Karpas-422 (cell line): ENCODE results near the gene RPUSD2. TPM values are rescaled to one million over a fixed set of nuclear protein-coding genes. Genes with fewer than 3 reads are reported as not detected.

ENCODE experiments used
- DNase-seq: peaks from one replicate; pipeline ENCODE4 v3.0.0-alpha.2; 2015
- H2AFZ ChIP-seq: fragments of 200-600 bp; sonication (generic); 2 replicates; pipeline ENCODE4 v1.6.1; 2014; ENCODE audit warnings: antibody characterized with exemption, low read length, mixed read lengths
- H3K27ac ChIP-seq: fragments of 200-600 bp; sonication (generic); 2 replicates; pipeline ENCODE4 v1.5.1; 2014; ENCODE audit warnings: mild to moderate bottlenecking, low read length, moderate library complexity
- H3K27me3 ChIP-seq: fragments of 200-600 bp; sonication (generic); 2 replicates; pipeline ENCODE4 v1.6.1; 2014; ENCODE audit warnings: low read length, mixed read lengths
- H3K36me3 ChIP-seq: fragments of 200-600 bp; sonication (generic); 2 replicates; pipeline ENCODE4 v1.6.1; 2014; ENCODE audit warnings: low read length, mixed read lengths; ENCODE audit not compliant: insufficient read depth
- H3K4me1 ChIP-seq: fragments of 200-600 bp; sonication (generic); 2 replicates; pipeline ENCODE4 v1.6.1; 2014; ENCODE audit warnings: mild to moderate bottlenecking, low read length, mixed read lengths
- H3K4me2 ChIP-seq: fragments of 200-600 bp; sonication (generic); 2 replicates; pipeline ENCODE4 v1.6.1; 2014; ENCODE audit warnings: low read length, low read depth, mild to moderate bottlenecking; ENCODE audit not compliant: poor library complexity, severe bottlenecking
- H3K4me3 ChIP-seq: fragments of 200-600 bp; sonication (generic); 2 replicates; pipeline ENCODE4 v1.5.1; 2014; ENCODE audit warnings: mild to moderate bottlenecking, antibody characterized with exemption, low read length, mixed read lengths
- H3K79me2 ChIP-seq: fragments of 200-600 bp; sonication (generic); 2 replicates; pipeline ENCODE4 v1.6.1; 2014; ENCODE audit warnings: mild to moderate bottlenecking, low read length, mixed read lengths
- H3K9ac ChIP-seq: fragments of 200-600 bp; sonication (generic); 2 replicates; pipeline ENCODE4 v1.6.0; 2014; ENCODE audit warnings: low read length
- H3K9me2 ChIP-seq: fragments of 200-600 bp; sonication (generic), shearing (Covaris generic); replicated peaks from 2 replicates; pipeline ENCODE4 v1.6.0; 2014; ENCODE audit warnings: mild to moderate bottlenecking, low read length, moderate library complexity; ENCODE audit not compliant: insufficient read depth
- H3K9me3 ChIP-seq: fragments of 300-700, 200-600 bp; sonication (generic); 2 replicates; pipeline ENCODE4 v1.6.1; 2014; ENCODE audit warnings: low read length, mixed read lengths
- H4K20me1 ChIP-seq: fragments of 200-600 bp; sonication (generic); 2 replicates; pipeline ENCODE4 v1.6.1; 2014; ENCODE audit warnings: mild to moderate bottlenecking, antibody characterized with exemption, low read length, low read depth; ENCODE audit not compliant: insufficient read depth
- total RNA-seq: library from RNA; depleted of rRNA; stranded (reverse); fragments of >200 nt; shearing (Covaris generic); gene quantifications from 2 replicates; pipeline ENCODE4 v1.2.3, GENCODE V29; 2014; ENCODE audit warnings: low replicate concordance; rRNA removed

Gene RPUSD2, protein sequence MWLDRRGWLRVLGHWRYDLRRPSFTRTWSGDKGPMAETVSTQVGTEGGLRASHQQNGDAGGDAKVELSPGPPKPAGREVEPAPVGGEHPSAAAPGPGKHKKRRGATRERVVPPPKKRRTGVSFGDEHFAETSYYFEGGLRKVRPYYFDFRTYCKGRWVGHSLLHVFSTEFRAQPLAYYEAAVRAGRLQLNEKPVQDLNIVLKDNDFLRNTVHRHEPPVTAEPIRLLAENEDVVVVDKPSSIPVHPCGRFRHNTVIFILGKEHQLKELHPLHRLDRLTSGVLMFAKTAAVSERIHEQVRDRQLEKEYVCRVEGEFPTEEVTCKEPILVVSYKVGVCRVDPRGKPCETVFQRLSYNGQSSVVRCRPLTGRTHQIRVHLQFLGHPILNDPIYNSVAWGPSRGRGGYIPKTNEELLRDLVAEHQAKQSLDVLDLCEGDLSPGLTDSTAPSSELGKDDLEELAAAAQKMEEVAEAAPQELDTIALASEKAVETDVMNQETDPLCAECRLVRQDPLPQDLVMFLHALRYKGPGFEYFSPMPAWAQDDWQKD
- 13.6 and 33.0 TPM in 2 replicates for total RNA-seq

DNA sequence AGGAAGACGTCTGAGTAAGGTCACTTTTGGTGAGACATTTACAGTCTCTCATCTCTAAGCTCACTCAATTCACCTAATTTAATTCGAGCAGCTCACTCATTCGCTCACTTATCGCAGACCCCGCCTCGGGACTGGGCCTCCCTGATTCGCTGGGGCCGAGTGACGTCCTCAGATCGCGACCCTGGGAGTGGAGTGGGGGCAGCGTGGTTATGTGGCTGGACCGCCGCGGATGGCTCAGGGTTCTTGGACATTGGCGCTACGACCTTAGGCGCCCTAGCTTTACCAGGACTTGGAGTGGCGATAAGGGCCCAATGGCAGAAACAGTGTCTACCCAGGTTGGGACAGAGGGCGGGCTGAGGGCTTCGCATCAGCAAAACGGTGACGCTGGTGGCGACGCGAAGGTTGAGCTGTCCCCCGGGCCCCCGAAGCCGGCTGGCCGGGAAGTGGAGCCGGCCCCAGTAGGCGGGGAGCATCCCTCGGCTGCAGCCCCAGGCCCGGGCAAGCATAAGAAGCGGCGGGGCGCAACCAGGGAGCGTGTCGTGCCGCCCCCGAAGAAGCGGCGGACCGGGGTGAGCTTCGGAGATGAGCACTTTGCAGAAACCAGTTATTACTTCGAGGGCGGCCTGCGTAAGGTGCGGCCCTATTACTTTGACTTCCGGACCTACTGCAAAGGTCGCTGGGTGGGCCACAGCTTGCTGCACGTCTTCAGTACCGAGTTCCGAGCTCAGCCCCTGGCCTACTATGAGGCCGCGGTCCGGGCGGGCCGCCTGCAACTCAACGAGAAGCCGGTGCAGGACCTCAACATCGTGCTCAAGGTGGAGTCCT is at the start of gene RPUSD2:
Gene RPUSD2, plus strand, starts transcription at position 171 of the 825 bp plus-strand sequence. Its CDS starts 39 bp downstream, at position 210.
- Histone ChIP-seq H3K4me2 (peak within 1 kb of the TSS; percentile 73), H3K9me3 (no peaks in the 10 kb centered on the region), H4K20me1 (no peaks in the 10 kb centered on the region; the same call in 1 of the 2 replicates), H3K9me2 (no peaks in the 10 kb centered on the region), H3K27ac (peak within 1 kb of the TSS; percentile 61), H2AFZ (peak within 1 kb of the TSS; percentile 79), H3K36me3 (peaks cover 17% of the 10 kb centered on the region), H3K4me1 (peaks cover 35% of the 10 kb centered on the region), H3K79me2 (peaks cover 31% of the 10 kb centered on the region), H3K9ac (peak within 1 kb of the TSS; percentile 79), H3K27me3 (no peaks in the 10 kb centered on the region), H3K4me3 (peak within 1 kb of the TSS; percentile 82)
- DNase-seq: peak; percentile 98

DNA sequence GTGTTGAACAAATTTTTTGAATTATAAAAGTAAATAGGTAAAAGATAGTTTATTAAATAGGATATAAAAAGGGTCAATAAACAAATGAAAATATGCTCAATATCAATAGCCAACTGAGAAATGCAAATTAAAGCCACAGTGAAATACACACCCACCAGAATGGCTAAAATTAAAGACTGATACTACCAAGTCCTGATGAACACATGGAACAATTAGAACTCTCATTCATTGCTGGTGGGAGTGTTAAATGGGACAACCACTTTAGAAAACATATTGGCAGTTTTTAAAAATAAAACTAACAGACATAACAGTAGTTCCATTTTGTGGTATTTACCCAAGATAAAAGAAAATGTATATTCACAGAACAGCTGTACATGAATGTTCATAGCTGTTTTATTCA is 45.5 kb upstream of the RPUSD2 start:
- no peak for DNase-seq
- H3K9ac ChIP-seq: no peak overlapping the region
- no peak overlapping the region for H3K4me2 ChIP-seq
- no peaks in the 10 kb centered on the region for H3K79me2 ChIP-seq
- H3K4me1 ChIP-seq: peaks cover 18% of the 10 kb centered on the region
- no peaks in the 10 kb centered on the region for H4K20me1 ChIP-seq
- no peaks in the 10 kb centered on the region for H3K9me3 ChIP-seq
- H3K27ac ChIP-seq: no peak overlapping the region
- H2AFZ ChIP-seq: no peak overlapping the region
- H3K36me3 ChIP-seq: no peaks in the 10 kb centered on the region
- no peaks in the 10 kb centered on the region for H3K27me3 ChIP-seq
- H3K4me3 ChIP-seq: no peak overlapping the region
- no peaks in the 10 kb centered on the region for H3K9me2 ChIP-seq

DNA sequence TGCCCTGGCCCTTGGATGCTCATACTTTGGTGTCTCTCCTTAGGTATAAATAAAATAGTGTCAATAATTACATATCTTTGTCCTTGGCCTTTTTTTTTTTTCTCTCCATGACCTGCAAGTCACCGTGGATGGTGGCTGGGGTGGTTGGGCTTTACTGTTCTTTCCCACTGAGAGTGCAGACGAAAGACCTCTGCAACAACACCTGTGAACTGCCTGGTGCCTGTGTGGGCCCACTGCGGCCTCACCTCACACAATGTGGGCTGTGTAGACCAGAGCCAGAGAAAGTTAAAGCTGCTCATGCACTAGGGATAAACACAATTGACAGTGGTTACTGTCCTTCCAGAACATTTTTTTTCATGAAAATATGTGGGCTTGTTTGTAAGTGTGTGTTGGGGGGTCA is 43.2 kb upstream of the RPUSD2 start:
- Histone ChIP-seq H2AFZ (no peak overlapping the region), H3K4me3 (no peak overlapping the region), H3K79me2 (no peaks in the 10 kb centered on the region), H3K4me2 (no peak overlapping the region), H3K27ac (no peak overlapping the region), H3K27me3 (no peaks in the 10 kb centered on the region), H3K36me3 (no peaks in the 10 kb centered on the region), H3K4me1 (peaks cover 9% of the 10 kb centered on the region), H4K20me1 (no peaks in the 10 kb centered on the region), H3K9me3 (no peaks in the 10 kb centered on the region), H3K9me2 (no peaks in the 10 kb centered on the region), H3K9ac (no peak overlapping the region)
- no peak for DNase-seq

DNA sequence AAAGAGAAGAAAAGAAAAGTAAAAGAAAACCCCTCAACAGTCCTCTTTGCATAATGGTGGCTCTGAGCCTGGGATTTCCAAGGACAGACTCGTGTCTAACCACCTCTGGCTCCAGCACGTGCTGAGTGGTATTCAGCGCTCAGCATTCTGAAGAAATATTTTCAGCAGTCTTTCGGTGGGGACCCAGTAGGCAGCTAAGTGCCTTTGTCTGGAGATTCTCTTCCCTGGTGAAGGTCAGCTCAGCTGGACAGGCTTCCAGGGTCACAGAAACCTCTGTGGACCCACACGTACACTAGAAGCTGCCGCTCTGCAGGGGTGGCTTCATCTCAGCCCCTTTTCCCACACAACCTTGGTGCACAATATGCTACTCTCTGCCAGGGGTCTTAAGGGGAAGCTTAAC is 40.3 kb upstream of the RPUSD2 start:
- Histone ChIP-seq H3K36me3 (no peaks in the 10 kb centered on the region), H3K27ac (no peak overlapping the region), H3K9me2 (no peaks in the 10 kb centered on the region), H3K9ac (no peak overlapping the region), H3K4me2 (no peak overlapping the region), H4K20me1 (no peaks in the 10 kb centered on the region), H3K4me3 (no peak overlapping the region), H2AFZ (no peak overlapping the region), H3K79me2 (no peaks in the 10 kb centered on the region), H3K4me1 (peaks cover 4% of the 10 kb centered on the region), H3K27me3 (no peaks in the 10 kb centered on the region), H3K9me3 (no peaks in the 10 kb centered on the region)
- DNase-seq: no peak

DNA sequence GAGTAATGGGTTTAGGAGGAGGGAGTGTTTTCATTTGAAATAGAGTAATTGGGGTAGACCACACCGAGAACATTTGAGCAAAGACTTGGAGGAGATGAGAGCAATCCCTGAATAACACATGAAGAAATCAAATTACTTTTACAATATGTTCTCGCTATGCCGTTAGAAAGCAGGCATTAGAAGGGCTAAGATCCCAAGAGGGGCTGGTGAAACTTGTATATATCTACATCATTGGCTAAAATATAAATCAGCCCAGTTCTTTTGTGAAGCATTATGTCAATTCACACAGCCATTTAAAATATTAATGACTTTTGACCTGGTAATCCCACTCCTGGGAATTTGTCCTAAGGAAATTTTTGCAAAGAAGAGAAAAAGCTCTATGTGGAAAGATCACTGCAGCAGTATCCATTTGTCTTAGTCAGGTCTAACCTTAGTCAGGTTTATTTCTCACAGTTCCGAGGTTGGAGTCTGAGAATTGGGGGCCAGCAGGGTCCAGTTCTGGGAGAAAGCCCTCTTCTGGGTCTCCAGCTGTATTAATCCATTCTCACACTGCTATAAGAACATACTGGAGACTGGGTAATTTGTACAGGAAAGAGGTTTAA is 35.2 kb upstream of the RPUSD2 start:
- Histone ChIP-seq H3K9me3 (no peaks in the 10 kb centered on the region), H3K4me1 (peaks cover 4% of the 10 kb centered on the region), H4K20me1 (no peaks in the 10 kb centered on the region), H3K9me2 (no peaks in the 10 kb centered on the region), H3K27ac (no peak overlapping the region), H3K4me3 (no peak overlapping the region), H3K4me2 (no peak overlapping the region), H3K9ac (no peak overlapping the region), H3K36me3 (no peaks in the 10 kb centered on the region), H3K27me3 (no peaks in the 10 kb centered on the region), H3K79me2 (no peaks in the 10 kb centered on the region), H2AFZ (no peak overlapping the region)
- no peak for DNase-seq

DNA sequence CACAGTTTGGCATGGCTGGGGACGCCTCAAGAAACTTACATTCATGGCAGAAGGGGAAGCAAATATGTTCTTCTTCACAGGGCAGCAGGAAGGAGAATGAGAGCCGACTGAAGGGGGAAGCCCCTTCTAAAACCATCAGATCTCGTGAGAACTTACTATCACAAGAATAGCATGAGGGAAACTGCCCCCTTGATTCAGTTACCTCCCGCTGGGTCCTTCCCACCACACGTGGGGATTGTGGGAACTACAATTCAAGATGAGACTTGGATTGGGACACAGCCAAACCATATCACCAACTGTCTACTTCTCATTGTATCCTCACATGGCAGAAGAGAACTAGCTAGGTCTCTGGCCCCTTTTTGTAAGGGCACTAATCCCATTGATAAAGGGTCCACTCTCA is 34.7 kb upstream of the RPUSD2 start:
- Histone ChIP-seq H3K4me1 (peaks cover 4% of the 10 kb centered on the region), H3K27me3 (no peaks in the 10 kb centered on the region), H3K9ac (no peak overlapping the region), H2AFZ (no peak overlapping the region), H3K36me3 (no peaks in the 10 kb centered on the region), H3K4me2 (no peak overlapping the region), H3K4me3 (no peak overlapping the region), H4K20me1 (no peaks in the 10 kb centered on the region), H3K79me2 (no peaks in the 10 kb centered on the region), H3K9me2 (no peaks in the 10 kb centered on the region), H3K27ac (no peak overlapping the region), H3K9me3 (no peaks in the 10 kb centered on the region)
- DNase-seq: no peak

DNA sequence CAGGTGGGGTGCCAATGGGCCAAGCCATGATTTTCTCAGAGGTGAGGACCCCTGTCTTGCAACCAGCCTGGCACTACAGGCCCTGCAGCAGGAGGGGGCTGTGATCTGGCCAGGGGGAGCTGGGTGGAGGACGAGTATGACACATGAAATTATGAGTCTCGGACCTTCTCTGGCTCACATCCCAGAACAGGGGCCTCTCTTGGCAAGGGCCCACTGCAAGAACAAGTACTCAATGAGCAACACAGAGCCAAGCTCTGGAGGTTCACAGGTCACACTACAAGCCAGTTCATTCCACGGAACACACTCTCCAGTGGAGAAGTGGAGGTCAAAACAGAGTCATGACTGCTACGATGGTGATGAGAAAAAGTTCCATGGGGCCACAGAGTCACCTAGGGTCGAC is 32.6 kb upstream of the RPUSD2 start:
- Histone ChIP-seq H3K9me3 (no peaks in the 10 kb centered on the region), H3K27me3 (no peaks in the 10 kb centered on the region), H3K9ac (no peak overlapping the region), H3K27ac (no peak overlapping the region), H2AFZ (no peak overlapping the region), H4K20me1 (no peaks in the 10 kb centered on the region), H3K4me2 (no peak overlapping the region), H3K36me3 (no peaks in the 10 kb centered on the region), H3K4me3 (no peak overlapping the region), H3K9me2 (no peaks in the 10 kb centered on the region), H3K4me1 (no peaks in the 10 kb centered on the region), H3K79me2 (no peaks in the 10 kb centered on the region)
- DNase-seq: no peak

DNA sequence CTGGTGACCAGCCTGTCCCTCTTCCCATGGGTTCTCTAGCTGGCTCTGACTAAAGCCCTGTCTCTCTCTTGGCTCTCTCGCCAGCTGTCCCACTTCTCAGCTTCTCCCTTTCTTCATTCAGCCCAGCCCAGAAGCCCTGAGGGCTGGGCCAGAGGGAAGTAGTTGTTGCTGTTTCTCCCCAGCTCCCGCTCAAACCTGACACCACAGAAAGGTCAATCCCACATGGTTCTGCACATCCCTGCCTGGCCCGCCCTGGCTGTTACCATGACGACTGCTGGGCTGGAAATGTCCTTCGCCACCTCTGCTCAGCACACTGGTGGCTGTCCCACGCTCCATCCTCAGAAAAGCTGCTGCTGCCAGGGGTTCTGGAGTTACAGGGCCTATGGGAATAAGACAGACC is 30.1 kb upstream of the RPUSD2 start:
- no peak for DNase-seq
- H3K9me3 ChIP-seq: no peaks in the 10 kb centered on the region
- H3K27ac ChIP-seq: no peak overlapping the region
- H3K9me2 ChIP-seq: no peaks in the 10 kb centered on the region
- no peak overlapping the region for H3K4me2 ChIP-seq
- no peak overlapping the region for H3K9ac ChIP-seq
- H3K4me1 ChIP-seq: no peaks in the 10 kb centered on the region
- H2AFZ ChIP-seq: no peak overlapping the region
- H3K79me2 ChIP-seq: no peaks in the 10 kb centered on the region
- H3K4me3 ChIP-seq: no peak overlapping the region
- no peaks in the 10 kb centered on the region for H3K36me3 ChIP-seq
- H4K20me1 ChIP-seq: no peaks in the 10 kb centered on the region
- H3K27me3 ChIP-seq: no peaks in the 10 kb centered on the region
